NCI-H1105 treated with DMSO at 0.1 percent for 48 hours (cell line): Measurements from ENCODE around the gene BID.

Source experiments
- DNase-seq: peaks from one replicate; lab custom pipeline; 2025; lab: John Stamatoyannopoulos, UW

Gene BID

GRCh38 chr22:17774206-17774925, at the start of gene BID:
Gene BID (minus strand): TSS chr22:17774469. CDS start chr22:17750116, 24,353 bp downstream.
- peak; percentile 40 for DNase-seq

DNA sequence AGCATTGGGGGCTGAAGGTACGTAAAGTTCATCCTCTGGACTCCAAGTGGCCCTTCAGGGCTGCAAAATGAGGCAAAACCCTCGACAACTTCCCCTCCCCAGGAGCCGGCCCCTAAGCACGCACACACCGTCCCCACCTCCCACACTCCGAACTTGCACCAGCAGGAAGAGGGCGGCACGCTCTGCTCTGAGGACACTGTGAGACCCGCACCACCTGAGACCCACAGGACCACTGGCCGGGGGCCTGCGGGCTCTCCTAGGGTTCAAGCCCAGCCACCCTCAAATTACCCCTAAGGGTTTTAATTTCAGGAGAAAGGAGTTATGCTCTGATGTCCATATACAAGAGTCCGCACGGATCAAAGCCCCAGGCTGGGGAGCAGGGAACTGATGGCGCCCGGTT, 49.7 kb upstream of the BID start:
- no peak for DNase-seq

GRCh38 chr22:17823226-17823625, 49.0 kb upstream of the BID start:
- no peak for DNase-seq

GRCh38 chr22:17822087-17822486, 47.8 kb upstream of the BID start:
- DNase-seq = no peak

DNA sequence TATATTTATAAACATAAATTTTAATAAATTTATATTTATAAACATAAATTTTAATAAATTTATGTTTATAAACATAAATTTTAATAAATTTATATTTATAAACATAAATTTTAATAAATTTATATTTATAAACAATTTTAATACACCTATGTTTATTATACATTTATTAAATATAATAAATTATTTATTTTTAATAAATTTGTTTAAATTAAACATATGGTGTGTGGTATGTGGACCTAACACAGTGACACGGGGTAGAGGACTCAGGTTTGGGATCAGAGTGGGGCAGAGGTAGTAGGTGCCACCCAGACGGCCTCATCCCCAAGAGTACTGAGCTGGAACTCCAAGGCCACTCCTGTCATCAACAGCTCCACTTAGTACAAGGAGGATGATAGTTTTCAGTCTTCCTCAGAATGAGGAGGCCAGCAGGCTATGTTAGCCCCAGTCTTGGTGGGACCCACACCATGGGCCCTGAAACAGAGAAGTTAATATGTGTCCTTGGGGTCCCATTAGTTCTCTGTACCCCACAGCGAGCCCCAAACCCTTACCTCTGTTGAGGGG, 46.7 kb upstream of the BID start:
- no peak for DNase-seq

- DNase-seq = no peak
These were observed 44.4 kb upstream of the BID start for GRCh38 chr22:17818649-17819048.

DNA sequence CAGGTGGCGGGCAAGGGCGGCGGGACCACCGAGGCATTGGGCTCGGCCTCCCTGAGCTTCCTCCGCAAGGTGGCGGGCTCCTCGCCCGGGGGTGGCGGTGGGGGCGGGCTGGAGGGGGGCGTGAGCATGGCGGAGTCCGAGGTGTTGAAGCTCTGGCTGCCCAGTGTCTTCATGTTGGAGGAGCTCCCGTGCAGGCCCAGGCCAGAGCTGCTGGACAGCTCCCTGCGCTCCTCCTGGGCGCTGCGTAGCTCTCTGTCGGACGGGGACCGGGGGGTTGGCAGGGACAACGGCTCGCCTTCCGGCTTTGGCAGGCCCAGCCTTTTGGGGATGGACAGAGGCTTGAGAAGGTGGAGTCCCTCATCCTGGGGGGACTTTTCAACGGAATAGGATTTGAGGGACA, 43.9 kb upstream of the BID start:
- DNase-seq = no peak

DNA sequence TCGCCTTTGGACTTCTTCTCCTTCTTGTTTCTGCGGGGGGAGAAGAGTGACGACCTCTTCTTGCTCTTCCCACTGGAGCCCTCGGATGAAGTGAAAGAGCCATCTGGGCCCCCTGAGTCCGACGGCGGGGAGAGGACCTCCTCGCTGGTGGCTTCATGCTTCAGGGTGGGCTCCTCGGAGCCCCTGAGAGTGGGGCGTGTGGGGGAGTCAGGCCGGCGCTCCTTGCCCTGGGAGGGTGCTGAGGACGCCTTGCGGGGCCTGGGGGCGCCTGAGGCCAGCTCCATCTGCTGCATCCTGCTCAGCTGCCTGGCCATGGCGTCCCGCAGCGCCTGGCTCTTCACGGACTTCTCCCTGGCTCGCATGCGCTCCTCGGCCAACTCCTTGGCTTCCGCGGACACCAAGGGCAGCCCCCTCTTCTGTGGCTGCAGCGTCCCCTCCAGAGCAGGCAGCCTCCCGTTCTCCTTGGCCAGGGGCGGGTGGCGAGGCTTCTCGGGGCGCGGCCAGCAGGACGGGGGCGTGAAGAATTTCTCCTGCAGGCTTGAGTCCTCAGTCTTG, 43.3 kb upstream of the BID start:
- DNase-seq = no peak

DNA sequence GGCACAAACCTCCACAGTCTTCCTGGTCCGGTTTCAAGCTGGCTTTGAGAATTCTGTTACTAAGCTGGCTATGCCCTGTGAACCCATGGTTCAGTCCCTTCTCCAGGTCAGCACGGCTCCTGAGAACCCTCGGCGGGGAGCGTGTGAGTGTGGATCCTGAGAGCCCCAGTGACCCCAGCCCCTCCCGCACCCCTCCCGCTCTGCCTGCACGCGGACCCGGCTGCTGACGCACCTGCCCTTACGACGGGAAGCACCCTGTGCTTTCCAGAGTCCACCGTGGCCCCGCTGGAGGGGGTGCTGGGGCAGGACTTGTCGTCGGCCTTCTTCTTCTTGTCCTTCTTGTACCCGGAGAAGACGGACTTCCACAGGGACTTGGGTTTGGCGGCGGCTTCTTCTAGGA, 42.8 kb upstream of the BID start:
- no peak for DNase-seq

GRCh38 chr22:17816649-17817048, 42.4 kb upstream of the BID start:
- no peak for DNase-seq

DNA sequence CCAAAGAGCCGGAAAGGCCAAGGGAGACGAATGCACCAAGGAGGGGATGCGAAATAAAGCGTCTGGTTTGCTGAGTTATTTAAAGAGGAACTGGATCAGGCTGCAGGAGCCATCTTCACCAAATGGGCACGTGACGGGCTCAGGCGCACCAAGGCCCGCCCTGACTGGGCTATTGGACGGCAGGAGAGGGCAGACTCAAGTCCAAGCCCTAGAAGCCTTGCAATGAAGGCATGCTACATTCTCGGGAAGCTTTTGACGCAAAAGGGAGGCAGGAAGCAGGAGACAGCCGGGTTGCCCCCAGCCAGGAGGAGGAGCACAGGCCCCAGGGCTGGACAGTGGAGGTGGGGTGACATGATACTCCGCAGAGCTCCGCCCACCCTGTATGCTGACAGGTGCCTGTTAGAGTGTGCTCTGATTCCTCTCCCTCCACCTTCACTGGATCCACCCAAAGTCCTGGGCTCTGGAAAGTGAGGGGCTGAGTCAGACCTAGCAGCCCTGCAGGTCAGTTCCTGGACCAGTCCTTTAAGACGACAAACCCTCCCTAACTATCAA, 41.5 kb upstream of the BID start:
- no peak for DNase-seq

DNA sequence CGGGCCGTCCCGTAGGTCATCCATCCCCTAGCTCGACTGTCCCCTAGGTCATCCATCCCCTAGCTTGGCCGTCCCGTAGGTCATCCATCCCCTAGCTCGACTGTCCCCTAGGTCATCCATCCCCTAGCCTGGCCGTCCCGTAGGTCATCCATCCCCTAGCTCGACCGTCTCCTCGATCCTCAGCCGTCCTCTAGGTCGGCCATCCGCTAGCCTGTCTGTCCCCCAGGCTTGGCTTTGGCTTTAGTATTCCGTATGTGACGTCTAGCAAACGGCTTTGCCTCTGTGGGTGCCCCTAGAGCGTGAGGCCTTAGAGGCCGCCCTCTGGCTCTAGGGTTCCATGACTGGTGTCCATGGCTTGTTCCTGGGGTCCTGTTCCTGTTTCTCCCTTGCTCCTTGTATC, 40.6 kb upstream of the BID start:
- DNase-seq = no peak

DNA sequence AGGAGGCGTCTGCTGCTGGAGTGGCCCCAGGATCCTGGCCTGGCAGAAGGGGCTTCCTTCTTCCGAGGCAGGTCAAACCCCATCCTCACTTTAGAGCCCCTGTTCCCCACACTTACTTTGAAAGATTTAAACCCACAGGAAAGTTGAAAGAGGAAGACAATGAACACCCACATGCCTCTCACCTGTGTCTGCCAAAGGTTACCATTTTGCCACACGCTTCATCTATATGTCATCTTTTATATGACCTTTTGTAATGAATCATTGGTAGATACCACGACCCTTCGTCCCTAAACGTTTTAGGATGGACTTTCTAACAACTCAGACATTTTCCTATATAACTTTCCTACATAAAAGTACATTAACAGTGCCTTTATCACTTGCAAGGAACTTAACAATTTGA, 39.8 kb upstream of the BID start:
- DNase-seq = no peak

DNA sequence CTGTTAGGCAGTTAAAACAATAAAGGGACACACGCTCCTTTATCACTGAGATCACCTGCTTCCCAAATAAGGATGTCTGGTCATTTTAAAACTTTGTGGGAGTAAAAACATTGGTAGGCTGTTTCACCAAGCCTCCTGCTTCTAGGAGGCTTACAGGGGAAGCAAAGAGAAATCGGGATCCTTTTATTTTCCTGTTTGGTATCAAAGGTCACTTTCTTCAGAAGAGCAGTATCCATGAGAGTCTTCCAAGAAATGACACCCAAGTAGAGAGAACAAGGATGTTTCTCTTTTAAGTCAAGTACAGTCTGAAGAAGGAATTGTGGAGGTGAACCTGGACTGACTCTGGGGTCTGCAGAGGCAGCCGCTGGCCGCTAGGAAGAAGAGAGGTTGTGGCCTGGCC, 36.9 kb upstream of the BID start:
- no peak for DNase-seq

DNA sequence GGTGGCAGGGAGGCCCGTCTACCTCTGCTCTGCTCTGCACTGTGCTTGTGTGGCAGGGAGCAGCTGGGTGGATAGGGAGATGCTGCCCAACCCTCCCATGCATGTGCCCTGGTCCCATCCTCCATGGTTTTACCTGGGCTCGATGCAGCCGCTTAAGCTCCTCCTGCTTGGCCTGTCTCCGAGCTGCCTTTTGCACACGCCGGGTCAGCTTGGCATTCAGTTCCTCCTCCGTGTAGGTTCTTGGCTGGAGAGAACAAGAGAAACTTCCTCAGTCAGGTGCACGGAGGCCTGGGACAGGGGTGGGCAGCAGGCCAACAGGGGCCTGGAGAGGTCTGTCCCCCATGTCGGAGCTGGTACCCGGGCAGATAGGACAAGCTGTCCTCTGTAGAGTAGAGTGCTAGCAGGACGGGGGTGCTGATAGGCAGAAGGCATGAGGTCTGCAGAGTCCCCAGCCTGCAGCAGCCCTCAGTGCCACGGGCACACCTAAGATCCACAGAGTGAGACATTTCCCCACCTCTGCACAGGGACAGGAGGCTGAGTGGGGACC, 36.4 kb upstream of the BID start:
- no peak for DNase-seq

DNA sequence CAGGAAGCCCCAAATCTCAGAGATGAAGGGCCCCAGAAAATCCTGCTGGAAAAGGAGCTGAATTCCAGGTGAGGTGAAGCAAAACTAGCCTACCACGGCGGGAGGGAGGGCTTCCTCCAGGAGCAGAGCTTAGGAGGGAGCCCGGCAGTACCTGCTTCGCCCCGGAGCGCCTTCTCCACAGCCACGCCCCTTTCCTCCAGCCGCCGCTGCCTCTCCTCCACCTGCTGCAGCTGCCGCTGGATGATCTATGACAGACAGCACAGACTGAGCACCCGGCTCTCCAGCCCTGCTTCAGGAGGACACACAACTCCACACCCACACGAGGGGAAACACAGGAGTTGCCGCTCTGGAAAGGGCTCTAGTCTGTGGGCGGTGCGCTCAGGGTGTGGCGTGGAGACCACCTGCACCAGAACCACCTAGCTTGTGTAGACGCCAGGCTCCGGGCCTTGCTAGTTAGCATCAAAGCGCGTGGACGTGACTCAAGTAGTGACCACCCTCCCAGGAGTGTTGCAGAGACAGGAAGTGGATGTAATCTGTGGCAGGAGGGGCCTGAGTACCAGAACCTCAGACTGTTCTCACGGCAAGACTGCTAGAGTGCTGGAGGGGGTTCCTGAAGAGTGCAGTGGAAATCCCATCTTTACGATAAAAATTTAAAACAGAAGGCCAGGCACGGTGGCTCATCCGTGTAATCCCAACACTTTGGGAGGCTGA, 34.6 kb upstream of the BID start:
- no peak for DNase-seq

GRCh38 chr22:17807578-17808410, 33.5 kb upstream of the BID start:
- no peak for DNase-seq

- no peak for DNase-seq
These were observed 32.8 kb upstream of the BID start for GRCh38 chr22:17807086-17807485.

DNA sequence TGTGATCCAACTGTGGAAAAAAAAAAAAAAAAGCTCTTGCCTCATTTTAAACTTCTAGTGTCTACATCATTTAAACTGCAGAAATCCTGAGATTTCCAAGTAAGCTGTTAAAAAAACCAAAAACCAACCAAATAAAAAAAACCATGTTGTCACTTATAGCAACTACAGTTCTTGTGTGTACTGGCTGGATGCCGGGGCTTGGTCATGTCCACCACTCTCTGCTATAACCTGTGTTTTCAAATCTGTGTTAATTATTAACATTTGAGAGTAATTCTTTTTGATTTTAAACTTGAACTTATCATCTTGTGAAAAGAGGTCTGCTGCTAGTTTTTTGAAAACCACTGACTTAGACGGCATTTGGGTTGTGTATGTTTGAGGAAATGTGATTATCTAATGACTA, 32.2 kb upstream of the BID start:
- no peak for DNase-seq

GRCh38 chr22:17804331-17805080, 30.2 kb upstream of the BID start:
- no peak for DNase-seq
